Measurements from ENCODE around the gene ZNF431.

DNA sequence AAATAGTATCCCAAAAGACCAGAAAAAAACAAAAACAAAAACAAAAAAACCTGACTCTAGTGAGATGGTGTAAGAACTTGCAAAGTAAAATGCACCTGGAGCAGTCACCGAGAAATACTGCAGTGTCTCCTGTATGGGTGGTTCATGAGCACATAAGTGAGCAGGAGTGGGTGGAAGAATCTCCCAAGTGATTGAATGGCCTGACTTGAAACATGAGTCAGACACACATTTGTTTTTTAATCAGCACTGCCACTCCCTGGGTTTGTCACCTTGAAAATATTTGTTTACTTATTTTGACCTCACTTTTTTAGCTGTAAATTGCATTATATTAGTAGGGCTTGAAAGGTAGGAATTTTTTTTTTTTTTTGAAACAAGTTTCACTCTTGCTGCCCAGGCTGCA lies 2.0 kb downstream of the ZNF431 start:
- TF ChIP-seq, protein P1, sequence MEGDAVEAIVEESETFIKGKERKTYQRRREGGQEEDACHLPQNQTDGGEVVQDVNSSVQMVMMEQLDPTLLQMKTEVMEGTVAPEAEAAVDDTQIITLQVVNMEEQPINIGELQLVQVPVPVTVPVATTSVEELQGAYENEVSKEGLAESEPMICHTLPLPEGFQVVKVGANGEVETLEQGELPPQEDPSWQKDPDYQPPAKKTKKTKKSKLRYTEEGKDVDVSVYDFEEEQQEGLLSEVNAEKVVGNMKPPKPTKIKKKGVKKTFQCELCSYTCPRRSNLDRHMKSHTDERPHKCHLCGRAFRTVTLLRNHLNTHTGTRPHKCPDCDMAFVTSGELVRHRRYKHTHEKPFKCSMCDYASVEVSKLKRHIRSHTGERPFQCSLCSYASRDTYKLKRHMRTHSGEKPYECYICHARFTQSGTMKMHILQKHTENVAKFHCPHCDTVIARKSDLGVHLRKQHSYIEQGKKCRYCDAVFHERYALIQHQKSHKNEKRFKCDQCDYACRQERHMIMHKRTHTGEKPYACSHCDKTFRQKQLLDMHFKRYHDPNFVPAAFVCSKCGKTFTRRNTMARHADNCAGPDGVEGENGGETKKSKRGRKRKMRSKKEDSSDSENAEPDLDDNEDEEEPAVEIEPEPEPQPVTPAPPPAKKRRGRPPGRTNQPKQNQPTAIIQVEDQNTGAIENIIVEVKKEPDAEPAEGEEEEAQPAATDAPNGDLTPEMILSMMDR (conservative IDR thresholded peaks at IDR 0.05 in 1 of 2, IDR thresholded peaks at IDR 0.05 in 1 of 2; ENCODE audit: low read depth in 1 of 2, low read length in 2 of 2) = no peak
- TF ChIP-seq EZH2 (IDR thresholded peaks at IDR 0.05; ENCODE audit: low read length, missing control alignments) = no peak

All from fibroblast of lung (primary cell).